D721Med (cell line): ENCODE data around the gene FBXO38.

Source experiments
- DNase-seq: peaks from one replicate; pipeline ENCODE4 v3.0.0; 2011; ENCODE audit warnings: low spot score; ENCODE audit not compliant: insufficient read length
- FAIRE-seq: peaks from 2 replicates; lab custom pipeline; 2011; peaks lifted over from hg19 to GRCh38; lab: Jason Lieb, UNC
- CTCF ChIP-seq: IDR thresholded peaks from 2 replicates; pipeline ENCODE4 v1.5.1; 2012; ENCODE audit warnings: mild to moderate bottlenecking, control low read depth; ENCODE audit not compliant: insufficient read depth; ENCODE audit errors: missing control alignments

The FBXO38 gene

GRCh38 chr5:148372893-148373292, 10.9 kb upstream of the FBXO38 start:
- TF ChIP-seq CTCF, result no peak
- DNase-seq, result no peak
- peak; percentile 95 for FAIRE-seq

- DNase-seq (no peak), FAIRE-seq (peak; percentile 60)
- peak; percentile 91 for TF ChIP-seq CTCF
Observed at GRCh38 chr5:148374690-148375360, 8.9 kb upstream of the FBXO38 start.

GRCh38 chr5:148376198-148376597, 7.6 kb upstream of the FBXO38 start:
- no peak for TF ChIP-seq CTCF
- DNase-seq, result no peak
- no peak for FAIRE-seq

GRCh38 chr5:148378670-148379069, 5.1 kb upstream of the FBXO38 start:
- no peak for FAIRE-seq
- no peak for DNase-seq

GRCh38 chr5:148379340-148379739, 4.4 kb upstream of the FBXO38 start:
- DNase-seq (no peak), FAIRE-seq (no peak)
- TF ChIP-seq CTCF, result no peak

More at GRCh38 chr5:148378670-148379069, 5.1 kb upstream of the FBXO38 start:
- TF ChIP-seq CTCF, result no peak

GRCh38 chr5:148381906-148382305, 1.9 kb upstream of the FBXO38 start:
- no peak for DNase-seq
- no peak for FAIRE-seq
- no peak for TF ChIP-seq CTCF

- TF ChIP-seq CTCF, result no peak
- DNase-seq (no peak), FAIRE-seq (no peak)
Observed at GRCh38 chr5:148382961-148383360, 797 bp upstream of the FBXO38 start.
